ENCODE results near the gene RHBG.

Gene RHBG

DNA sequence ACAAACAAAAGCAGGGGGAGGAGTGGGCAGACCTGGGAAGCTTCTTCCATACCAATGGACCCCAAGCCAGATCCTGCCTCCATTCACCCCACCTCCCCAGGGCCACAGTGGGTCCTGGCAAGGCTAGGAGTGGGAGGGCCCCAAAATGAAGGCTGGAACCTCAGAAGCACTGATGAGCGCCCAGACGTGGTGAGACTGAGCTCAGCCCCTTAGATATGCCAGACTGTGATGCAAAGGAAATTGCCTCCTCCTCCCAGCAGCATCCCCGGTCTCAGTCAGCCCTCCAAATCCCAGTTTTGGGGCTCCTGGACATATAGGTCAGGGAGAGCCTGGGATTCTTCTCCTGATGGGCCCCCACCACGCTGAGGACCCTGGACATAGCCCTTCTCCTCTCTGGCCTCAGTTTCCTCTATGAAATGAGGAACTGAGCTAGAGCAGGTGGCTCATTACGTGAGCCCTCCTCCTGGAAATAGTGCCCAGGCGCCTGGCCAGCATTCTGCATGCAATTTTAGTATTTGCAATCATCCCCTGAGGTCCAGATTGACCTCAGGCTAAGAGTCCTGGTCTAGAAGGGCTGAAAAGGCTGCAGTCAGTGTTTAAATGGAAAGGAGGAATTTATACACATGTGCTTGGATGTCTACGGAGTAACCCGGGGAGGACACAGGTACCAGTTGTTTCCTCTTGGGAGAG, 33.5 kb downstream of the RHBG start:
- DNase-seq (ENCODE audit: extremely low read depth in 1 of 2, low read depth in 1 of 2), result no peak

DNA sequence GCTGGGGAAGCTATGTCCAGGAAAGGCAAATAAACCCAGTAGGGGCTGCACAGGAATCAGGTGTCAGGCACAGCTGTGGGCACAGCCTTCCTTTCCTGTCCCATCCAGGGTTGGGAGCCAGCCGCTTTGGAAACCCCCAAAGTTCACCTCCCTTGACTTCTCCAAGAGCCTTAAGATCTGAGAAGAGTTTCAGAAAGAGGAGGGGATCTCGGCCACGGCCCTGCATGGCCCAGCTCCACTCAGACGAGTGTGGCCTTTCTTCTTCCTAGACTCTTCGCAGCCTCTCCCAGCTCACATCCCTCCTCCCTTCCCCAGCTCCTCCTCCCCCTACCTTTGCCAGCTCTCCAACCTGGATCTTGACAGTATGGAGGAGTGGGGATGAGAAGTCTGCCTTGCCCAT, 36.7 kb downstream of the RHBG start:
- no peak for DNase-seq (ENCODE audit: extremely low read depth in 1 of 2, low read depth in 1 of 2)

DNA sequence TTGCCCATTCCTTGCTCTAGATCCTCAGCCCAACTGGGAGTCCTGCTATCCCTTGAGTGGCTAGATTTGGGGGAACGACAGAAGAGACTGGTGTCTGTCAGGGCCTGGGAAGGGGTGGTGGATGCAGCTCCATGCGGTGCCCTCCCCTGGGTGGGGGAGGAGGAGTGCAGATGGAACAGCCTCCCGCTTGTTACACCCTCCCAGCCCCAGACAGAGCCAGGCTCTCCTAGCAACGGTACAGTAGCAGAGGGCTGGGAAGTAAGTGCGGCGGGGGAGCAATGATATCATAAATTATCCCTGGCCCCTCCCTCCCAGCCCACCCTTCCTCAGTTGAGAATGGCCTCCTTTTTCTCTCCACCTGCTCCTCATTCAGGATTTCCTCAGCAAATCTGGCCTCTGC, 37.2 kb downstream of the RHBG start:
- no peak for DNase-seq (ENCODE audit: extremely low read depth in 1 of 2, low read depth in 1 of 2)

DNA sequence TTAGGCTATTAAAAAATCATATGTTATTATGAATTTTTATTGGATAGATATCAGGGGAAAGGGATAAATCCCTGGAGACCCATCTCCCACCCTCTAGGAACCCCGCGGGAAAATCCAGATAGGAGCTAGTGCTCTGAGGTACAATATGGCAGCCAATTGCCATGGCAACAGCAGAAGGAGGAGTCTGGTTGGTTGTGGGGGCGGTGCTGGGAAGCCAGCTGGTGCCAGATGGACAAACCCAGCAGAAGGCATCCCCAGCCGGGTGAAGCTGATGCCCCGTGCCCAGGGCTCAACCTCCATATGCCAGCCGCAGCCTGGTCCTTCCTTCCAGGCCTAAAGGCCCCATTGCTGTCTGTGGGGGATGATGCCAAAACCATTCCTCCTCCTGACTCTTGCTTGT, 38.3 kb downstream of the RHBG start:
- no peak for DNase-seq (ENCODE audit: extremely low read depth in 1 of 2, low read depth in 1 of 2)

DNA sequence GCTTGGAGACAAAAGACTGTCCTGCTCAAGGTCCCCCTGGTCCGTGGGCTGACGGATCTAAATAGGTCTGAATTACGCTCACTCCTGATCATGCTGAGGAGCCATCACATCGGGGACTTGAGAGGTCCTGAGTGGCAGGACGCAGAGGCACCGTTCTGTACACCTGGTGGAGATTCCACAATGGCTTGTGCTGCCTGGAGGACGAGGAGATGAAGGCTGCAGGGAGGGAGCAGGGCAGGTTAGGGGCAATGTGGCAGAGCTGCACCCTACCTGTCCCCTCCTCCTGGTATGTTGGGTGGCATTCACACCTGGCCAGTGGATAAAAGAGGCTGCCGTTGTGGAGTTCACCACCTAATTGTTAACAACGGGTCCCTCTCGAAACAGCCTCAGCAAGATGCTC, 38.7 kb downstream of the RHBG start:
- no peak for DNase-seq (ENCODE audit: extremely low read depth in 1 of 2, low read depth in 1 of 2)

DNA sequence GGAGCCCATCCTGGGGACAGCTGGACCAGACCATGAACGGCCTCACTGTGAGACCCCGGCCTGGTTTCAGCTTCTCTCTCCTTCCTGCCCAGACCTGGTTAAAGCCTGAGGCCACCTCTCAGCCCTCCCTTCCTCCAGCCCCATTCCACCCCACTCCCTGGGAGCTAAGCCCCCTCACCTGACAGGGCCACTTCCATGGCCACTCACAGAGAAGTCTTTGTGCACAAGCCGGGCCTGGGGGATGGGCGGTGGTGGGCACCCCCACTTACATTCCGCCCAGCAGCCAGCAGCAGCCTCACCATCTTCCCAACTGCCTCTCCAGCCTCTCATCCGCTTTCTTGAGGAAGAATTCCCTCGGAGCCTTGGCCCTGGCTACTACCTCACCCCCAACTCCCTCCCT, 40.4 kb downstream of the RHBG start:
- DNase-seq (ENCODE audit: extremely low read depth in 1 of 2, low read depth in 1 of 2), result no peak

DNA sequence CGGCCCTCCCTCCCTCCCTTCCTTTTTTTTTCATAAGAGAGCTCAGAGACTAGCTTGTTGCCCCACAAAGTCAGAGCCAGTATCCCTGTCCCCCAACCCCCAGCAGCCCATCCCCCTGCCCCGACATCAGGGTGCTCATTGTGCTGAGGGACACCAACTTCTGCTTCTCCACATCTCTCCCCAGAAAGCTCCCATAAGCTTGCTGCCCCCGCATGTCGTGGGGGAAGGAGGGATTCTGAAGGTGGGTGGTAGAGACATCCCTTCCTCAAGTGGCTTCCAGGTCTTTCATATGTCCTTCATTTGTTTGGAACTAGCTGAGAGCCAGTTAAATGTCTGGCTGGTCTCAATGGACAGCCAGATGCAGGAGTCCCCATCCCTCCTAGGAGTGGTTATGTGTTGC, 41.2 kb downstream of the RHBG start:
- no peak for DNase-seq (ENCODE audit: extremely low read depth in 1 of 2, low read depth in 1 of 2)

DNA sequence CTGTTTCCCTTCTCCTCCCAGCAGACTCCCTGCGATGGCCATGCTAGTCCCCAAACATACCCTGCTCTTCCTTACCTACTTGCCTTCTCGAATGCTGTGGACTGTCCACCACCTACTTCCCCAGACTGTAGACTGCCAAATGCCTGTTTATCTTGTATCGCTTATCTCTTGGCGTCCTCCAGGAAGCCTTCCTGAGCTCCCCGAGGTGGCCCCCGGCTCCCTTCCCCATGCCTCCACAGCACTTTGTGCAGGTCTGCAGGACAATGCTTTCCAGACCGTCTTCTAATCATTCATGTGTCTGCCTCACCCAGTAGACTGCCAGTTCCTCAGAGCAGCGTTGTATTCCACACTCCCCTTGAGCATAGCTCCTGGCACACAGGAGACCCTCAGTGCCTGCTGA, 41.7 kb downstream of the RHBG start:
- DNase-seq (ENCODE audit: extremely low read depth in 1 of 2, low read depth in 1 of 2), result no peak

DNA sequence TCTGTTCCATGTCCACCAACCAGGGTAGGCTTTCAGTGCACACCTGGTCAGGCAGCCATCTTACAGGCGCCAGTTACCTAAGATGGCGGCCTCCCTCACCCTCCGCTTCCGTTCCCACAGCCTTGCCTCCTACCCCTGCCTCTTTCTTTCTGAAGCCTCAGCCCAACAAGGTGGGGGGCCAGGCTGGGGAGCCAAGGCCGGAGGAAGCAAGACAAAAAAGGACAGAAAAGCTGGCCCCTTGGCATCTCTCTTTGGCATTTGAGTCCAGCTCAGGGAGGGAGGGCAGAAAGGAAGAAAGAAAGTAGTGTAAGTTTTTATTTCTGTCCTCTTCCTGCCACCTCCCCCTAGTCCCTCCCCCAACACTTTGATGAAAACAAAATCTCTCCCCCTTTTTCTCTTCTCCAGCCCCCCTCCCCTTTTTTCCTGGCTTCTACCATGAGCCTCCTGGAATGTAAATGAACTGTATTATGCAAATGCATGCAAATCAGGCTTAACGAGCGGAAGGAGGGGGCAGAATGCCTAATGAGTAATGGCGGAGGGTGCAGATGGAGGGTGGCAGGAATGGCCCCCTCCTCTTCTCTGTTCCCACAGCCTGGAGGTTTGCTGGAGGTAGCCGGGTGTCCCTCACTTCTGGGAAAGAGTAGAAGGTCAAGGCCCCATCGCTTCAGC, 43.8 kb downstream of the RHBG start:
- DNase-seq (ENCODE audit: extremely low read depth in 1 of 2, low read depth in 1 of 2), result no peak

DNA sequence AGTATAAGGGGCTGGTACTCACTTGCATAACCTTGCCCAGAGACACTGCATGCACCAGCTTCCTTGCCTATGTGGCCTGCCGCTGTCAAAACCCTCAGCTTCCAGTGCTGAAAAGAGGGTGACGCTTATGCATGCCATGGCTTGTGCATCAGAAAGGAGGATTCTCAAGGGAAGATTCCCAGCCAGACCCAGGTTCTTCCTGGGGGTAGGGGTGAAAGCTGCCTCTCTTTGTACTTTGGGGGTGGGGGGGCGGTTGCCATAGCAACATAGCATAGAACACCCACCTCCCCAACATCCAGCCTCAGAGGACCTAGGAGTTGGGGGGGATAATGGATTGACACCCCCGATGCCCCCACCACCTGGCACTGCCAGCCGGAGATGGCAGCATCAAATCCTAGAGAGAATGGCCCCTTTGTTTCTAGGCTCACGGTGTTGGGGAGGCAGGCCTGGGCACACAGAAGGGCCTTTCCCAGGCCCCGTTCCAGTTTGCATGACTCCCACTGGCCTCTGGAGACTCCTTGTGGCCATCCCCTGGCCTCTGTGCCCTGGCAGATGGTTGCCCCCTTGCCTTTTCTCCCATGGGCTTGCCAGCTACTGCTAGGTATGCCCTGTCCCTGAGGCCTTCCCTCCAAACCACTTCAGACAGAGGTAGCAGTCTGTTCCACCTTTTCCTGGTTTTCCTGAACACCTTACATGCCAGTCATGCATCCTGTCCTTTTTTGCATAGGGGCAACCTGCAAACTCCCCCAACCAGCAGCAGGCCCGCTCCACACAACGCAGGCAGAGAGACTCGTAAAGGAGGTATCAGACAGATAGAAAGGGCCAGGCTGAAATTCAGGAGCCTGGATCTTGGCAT, 44.6 kb downstream of the RHBG start:
- no peak for DNase-seq (ENCODE audit: extremely low read depth in 1 of 2, low read depth in 1 of 2)

DNA sequence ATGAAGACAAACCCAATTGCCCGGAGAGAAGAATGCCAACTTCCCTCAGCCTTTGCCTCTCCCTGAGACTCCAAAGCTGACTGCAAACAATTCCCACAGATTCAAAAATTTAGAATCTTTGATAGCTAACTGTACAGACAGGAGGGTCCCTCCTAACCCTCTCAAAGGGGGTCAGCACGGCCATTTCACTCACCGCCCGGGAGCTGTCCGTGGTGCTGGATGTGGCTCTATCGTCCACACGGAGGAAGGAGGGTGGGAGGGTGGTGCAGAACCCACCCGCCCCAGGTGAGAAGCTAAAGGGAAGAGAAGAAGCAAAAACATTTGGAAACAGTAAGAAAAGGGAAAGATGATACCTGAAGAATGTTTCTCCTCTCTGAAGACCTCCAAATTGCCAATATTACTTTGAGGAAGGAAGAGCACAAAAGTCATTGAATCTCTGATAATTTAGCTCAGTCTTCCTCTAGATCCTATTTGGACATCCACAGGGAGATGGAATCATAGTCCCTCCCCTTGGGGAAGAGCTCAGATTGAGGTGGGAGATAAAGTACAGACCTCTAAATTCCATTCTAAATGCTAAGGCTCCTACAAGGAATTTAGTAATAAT, 45.6 kb downstream of the RHBG start:
- DNase-seq (ENCODE audit: extremely low read depth in 1 of 2, low read depth in 1 of 2), result no peak

DNA sequence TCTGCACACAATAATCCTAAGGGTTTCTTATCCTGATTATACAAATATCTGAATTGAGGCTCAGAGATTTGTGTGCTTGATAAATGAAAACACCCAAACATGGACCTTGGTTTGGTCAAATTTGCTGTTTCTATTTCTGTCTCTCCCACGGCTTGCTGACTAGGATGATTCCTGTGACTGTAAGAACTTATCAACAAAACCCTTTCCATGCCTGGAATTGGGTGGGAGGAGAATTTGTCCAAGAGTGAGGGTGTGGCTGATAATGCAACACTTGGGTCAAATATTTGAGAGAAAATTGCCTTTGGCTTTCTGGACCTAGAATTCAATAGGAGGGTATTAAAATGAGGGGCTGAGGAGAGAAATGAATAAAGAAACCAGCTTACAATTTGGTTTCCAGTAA, 48.0 kb downstream of the RHBG start:
- no peak for DNase-seq (ENCODE audit: extremely low read depth in 1 of 2, low read depth in 1 of 2)

DNA sequence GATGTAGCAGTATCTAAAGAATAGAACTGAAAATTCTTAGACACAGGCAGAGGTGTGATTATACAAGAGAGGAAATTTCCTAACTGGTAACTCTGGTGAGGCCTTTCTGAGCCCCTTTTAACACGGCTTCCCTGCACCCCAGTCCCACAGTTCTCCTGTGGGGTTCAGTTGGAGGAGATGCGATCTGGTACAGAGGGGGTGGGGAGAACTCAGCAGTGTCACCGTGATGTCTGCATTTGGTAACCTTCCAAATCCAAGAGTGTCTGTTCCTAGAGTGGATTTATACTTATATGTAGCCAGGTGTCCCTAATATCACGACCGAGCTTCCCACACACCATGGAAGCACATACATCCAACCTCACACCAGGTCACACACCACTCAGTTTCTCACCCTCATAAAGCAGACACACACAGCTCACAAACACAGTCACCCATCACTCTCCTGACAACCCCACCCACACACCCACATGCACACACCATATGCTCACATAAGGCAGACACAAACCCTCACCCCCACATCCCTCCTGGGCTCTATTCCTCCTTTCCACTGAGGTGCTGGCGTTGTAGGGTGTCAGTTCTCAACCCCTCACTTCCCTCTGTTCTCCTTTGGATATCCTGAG, 48.5 kb downstream of the RHBG start:
- DNase-seq (ENCODE audit: extremely low read depth in 1 of 2, low read depth in 1 of 2), result no peak

DNA sequence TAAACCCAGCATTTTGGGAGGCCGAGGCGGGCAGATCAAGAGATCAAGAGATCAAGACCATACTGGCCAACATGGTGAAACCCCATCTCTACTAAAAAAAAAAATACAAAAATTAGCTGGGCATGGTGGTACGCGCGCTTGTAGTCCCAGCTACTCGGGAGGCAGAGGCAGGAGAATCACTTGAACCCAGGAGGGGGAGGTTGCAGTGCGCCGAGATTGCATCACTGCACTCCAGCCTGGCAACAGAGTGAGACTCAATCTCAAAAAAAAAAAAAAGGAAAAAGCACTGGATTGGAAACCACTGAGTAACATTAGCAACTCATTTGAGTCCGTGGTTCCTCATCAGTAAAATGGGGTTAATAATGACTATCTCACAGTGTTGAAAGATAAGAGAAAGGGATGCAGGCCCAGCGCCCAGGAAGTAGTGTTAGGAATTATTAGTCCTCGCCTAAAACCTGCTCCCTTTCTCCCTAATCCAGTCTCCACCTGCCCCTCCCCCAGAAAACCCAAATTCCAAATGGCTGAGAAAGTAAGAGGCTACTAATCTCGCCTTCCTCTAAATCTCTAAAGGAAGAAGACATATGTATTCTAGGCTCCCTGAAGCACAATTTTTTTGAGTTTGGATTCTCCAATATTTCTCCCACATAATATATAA, 49.5 kb downstream of the RHBG start:
- DNase-seq (ENCODE audit: extremely low read depth in 1 of 2, low read depth in 1 of 2), result no peak

DNA sequence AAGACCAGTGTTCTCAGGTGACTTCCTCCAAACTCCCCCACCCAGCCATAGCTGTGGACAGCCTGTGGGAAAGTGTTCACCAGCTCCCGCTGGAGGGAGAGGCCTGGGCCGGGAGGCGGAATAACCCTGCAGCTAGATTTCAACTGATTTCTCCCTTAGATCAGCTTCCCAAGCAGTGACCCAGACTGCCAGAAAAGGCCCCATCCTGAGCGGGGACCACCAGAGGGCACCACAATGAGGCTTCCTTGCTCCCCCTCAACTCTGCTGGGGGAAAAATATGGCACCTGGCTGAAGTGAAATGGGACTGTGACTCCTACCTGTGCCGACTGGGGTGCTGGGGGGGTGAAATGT, 50.8 kb downstream of the RHBG start:
- DNase-seq (ENCODE audit: extremely low read depth in 1 of 2, low read depth in 1 of 2), result no peak

DNA sequence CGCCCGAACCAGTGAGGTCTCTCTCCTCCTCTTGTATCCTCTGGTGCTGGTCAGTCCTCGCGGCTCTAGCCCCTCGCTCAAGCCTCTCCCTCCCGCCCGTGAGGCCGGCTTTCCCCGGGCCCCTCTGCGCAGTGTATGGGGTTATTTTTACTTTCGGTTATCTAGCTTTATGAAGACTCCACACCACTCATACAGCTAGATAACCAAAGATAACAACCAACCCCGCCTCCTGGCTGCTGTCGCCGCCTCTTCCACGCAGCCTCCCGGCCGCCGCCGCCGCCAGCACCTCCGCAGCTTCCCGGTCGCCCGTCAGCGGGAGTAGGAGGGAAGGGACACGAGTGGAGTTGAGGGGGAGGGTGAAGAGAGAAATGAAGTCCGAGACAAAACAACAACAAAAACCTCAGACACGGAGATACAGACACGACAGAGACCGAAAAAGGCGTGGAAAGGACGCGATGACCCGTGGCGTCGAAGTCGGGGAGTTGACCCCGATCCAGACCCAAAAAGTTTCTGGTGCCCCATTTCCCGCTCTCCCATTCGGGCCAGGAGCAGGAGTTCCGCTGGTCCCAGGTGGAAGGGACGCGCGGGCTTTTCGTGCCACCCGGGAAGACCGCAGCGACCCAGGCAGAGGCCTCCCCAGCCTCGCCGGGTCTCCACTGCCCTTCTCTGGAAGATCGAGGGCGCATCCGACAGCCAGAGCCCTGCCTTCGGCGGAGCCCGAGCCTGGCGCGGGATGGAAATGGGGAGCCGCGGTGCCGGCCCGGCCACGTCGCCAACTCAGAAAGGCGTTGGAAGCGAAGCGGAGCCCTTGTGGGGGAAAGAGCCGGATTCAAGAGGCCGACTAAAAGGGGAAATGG, 51.4 kb downstream of the RHBG start:
- DNase-seq (ENCODE audit: extremely low read depth in 1 of 2, low read depth in 1 of 2), result no peak

DNA sequence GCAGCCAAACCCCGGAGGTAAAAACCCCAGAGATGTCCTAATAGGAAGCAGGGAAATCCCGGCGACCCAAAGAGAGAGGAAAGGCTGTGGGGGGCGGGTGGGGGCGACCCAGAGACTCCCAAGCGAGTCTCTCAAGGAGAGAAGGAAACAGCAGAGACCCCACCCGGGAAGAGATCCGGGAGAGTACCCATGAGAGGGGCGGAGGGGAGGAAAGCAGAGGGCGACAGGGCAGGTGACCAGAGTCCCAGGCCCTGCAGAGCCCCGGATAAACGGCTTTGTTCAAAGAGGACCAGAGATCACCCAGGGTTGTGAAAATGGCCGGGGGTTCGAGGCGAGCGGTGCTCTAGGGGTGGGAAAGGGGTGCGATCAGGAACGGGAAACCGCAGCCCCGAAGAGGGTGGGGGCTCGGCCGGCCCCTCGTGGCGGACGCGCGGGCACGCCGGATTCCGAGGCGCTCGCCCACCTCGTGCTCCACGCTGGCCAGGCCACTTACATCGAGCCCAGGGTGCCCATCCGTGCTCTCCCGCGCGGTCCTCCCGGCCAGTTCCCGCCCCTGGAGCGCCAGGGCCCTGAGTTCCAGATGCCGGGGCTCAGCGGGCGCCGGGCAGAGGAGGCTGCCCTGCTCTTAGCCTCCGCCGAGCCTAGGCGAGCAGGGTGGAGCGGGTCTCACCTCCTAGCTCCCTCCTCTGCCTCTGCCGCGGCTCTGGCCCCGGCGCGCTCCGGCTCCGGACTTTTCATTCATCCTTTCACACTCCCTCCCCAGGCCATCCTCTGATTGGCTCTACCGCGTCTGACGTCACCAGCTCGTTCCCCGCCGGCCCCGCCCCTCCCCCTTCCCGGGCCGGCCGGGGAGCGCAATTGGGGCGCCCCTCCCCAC, 52.3 kb downstream of the RHBG start:
- DNase-seq (ENCODE audit: extremely low read depth in 1 of 2, low read depth in 1 of 2), result peak; percentile 39 to 59

DNA sequence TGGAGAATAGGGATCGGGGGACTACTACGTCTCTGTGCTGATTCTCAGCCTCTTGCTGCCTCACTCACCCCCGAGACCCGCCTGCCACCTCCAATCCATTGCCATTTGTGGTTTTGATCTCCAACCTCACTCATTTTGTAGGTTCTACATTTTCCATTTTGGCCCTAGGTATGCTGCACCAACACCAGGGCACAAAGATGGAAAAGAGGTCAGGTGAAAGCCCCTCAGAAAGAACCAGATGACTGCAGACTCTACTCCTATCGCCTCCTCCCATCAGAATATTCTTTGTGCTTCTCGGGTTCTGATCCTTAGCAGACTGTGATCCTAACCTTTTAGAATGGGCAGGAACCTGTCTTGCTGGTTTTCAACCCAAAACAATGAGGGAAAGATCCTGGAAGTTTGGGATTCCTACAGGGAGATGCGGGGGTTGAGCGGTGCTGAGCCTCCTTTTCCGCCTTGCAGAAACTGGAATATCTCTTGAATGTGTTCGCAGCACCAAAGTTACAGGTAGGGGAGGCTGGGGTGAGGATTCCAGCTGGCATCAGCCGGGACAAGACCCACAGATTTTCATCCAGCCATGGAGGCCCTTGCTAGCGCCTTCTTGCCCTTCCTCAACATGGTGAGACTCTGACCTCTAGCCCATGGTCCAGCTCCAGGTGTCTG, 53.1 kb downstream of the RHBG start:
- no peak for DNase-seq (ENCODE audit: extremely low read depth in 1 of 2, low read depth in 1 of 2)

Measured in stimulated activated CD8-positive, alpha-beta memory T cell treated with anti-CD3 and anti-CD28 coated beads, Interleukin-7, amount 100 ng/mL, for 48 hours (primary cell).